ENCODE measurements around the gene LNX2. TPM values are rescaled to one million over a fixed set of nuclear protein-coding genes. Genes with fewer than 3 reads are reported as not detected.

Gene LNX2
- total RNA-seq, 1 donor from 2014 or later, result 11.2 TPM

DNA sequence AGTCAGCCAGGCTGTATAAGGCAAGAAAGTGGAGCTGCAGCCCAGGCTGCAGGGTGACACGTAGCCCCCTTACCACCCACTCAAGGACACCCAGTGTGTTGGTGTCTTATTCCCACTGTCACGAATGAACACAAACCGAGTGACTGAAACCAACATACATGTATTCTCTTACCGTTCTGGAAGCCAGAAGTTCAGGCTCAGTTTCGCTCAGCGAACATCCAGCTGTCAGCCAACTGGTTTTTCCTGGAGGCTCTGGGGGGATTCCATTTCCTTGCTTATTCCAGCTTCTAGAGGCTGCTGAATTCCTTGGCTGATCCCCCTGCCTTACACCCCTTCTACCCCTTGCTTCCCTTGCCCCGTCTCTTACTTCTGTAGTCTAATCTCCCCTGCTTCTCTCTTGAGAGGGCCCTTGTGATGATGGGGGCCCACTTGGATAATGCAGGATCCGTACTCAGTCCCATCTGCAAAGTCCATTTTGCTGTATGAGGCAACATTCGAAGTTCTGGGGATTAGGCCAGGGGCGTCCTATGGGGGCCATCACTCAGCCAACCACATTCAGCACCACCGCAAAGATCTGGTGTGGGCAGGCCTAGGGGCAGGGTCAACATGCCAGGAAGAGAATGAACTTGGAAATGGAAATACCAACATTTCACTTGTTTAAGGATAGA lies 122.6 kb downstream of the LNX2 start:
- H3K27ac ChIP-seq (replicated peaks), result no peak overlapping the region
- no peaks in the 10 kb centered on the region for H3K36me3 ChIP-seq
- no peaks in the 10 kb centered on the region for H3K9me3 ChIP-seq (replicated peaks)
- TF ChIP-seq, protein P1, sequence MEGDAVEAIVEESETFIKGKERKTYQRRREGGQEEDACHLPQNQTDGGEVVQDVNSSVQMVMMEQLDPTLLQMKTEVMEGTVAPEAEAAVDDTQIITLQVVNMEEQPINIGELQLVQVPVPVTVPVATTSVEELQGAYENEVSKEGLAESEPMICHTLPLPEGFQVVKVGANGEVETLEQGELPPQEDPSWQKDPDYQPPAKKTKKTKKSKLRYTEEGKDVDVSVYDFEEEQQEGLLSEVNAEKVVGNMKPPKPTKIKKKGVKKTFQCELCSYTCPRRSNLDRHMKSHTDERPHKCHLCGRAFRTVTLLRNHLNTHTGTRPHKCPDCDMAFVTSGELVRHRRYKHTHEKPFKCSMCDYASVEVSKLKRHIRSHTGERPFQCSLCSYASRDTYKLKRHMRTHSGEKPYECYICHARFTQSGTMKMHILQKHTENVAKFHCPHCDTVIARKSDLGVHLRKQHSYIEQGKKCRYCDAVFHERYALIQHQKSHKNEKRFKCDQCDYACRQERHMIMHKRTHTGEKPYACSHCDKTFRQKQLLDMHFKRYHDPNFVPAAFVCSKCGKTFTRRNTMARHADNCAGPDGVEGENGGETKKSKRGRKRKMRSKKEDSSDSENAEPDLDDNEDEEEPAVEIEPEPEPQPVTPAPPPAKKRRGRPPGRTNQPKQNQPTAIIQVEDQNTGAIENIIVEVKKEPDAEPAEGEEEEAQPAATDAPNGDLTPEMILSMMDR (IDR thresholded peaks at IDR 0.05; ENCODE audit: borderline replicate concordance), result no peak
- H3K4me3 ChIP-seq, result no peak overlapping the region
- intact Hi-C loops (cut with micrococcal nuclease), result no loop called here
- DNase-seq, result no peak
- no peaks in the 10 kb centered on the region for H3K27me3 ChIP-seq (ENCODE audit: low read depth)
- H3K4me1 ChIP-seq, result peaks cover 19% of the 10 kb centered on the region

GRCh38 chr13:27496536-27497273 lies 123.6 kb downstream of the LNX2 start:
- no peak overlapping the region for H3K27ac ChIP-seq (replicated peaks)
- no peaks in the 10 kb centered on the region for H3K27me3 ChIP-seq (ENCODE audit: low read depth)
- TF ChIP-seq, protein P1 (IDR thresholded peaks at IDR 0.05; ENCODE audit: borderline replicate concordance), result no peak
- H3K9me3 ChIP-seq (replicated peaks), result no peaks in the 10 kb centered on the region
- H3K4me3 ChIP-seq, result no peak overlapping the region
- intact Hi-C loops (cut with micrococcal nuclease), result no loop called here
- DNase-seq, result no peak
- H3K36me3 ChIP-seq, result no peaks in the 10 kb centered on the region
- peaks cover 13% of the 10 kb centered on the region for H3K4me1 ChIP-seq

DNA sequence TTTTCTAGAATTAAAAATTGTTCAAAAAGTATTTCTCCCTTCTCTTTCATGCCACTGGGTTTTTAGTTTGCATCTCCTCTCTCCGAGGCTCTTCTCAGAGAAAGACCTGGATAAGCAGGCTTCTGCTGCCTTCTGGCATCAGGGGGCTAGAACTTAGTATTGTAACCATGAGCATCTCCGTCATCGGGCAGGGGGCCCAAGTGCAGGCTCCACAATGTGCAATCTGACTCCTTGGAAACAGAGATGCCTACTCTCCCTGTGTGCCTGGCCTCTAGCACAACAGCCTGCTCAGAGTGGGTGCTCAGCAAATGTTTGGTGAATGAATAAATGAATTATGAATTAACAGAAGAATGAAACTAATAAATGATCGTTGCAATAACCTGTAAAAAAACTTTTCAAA lies 124.3 kb downstream of the LNX2 start:
- Histone ChIP-seq H3K27me3 (ENCODE audit: low read depth) (no peaks in the 10 kb centered on the region), H3K4me1 (peaks cover 7% of the 10 kb centered on the region), H3K27ac (replicated peaks) (no peak overlapping the region), H3K9me3 (replicated peaks) (no peaks in the 10 kb centered on the region), H3K36me3 (no peaks in the 10 kb centered on the region), H3K4me3 (no peak overlapping the region)
- TF ChIP-seq, protein P1 (IDR thresholded peaks at IDR 0.05; ENCODE audit: borderline replicate concordance), result no peak
- intact Hi-C loops (cut with micrococcal nuclease), result no loop called here
- DNase-seq, result no peak

Other genes with a start within 250 kb of the LNX2 start
- 176 TPM for gene GTF3A, start 195.9 kb downstream of the LNX2 start, total RNA-seq
- 140 TPM for gene MTIF3, start 170.0 kb downstream of the LNX2 start, total RNA-seq
- 73.5 TPM for gene POLR1D, start 1.4 kb upstream of the LNX2 start, total RNA-seq
- not detected for gene GSX1, start 172.0 kb upstream of the LNX2 start, total RNA-seq